ENCODE data around the gene TENM3. TPM values are rescaled to one million over a fixed set of nuclear protein-coding genes. Genes with fewer than 3 reads are reported as not detected.

The TENM3 gene
- total and polyA plus RNA-seq, 2 of the 8 experiments (the other 6 are each of a cell fraction or from before 2014, with no cell fraction given): 36.9 to 69.3 TPM

DNA sequence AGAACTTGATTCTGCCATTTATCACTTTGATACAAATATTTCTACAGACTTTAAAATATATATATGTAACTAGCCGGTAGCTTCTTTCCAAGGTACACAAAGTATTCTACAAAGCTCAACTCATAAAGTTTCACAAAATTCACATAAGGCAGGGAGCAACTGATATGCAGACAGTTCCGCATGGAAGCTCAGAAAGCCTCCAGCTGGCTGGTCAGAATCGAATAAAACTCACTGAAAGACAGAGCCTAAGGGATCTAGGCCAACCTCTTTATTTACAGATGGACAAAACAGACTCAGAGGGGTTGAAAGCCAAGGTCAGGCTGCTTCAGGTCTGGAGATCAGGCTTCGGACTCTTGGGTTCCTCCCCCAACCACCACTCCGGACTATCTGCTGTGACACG is 543.8 kb downstream of the TENM3 start (continued):
- TF ChIP-seq, protein P1, sequence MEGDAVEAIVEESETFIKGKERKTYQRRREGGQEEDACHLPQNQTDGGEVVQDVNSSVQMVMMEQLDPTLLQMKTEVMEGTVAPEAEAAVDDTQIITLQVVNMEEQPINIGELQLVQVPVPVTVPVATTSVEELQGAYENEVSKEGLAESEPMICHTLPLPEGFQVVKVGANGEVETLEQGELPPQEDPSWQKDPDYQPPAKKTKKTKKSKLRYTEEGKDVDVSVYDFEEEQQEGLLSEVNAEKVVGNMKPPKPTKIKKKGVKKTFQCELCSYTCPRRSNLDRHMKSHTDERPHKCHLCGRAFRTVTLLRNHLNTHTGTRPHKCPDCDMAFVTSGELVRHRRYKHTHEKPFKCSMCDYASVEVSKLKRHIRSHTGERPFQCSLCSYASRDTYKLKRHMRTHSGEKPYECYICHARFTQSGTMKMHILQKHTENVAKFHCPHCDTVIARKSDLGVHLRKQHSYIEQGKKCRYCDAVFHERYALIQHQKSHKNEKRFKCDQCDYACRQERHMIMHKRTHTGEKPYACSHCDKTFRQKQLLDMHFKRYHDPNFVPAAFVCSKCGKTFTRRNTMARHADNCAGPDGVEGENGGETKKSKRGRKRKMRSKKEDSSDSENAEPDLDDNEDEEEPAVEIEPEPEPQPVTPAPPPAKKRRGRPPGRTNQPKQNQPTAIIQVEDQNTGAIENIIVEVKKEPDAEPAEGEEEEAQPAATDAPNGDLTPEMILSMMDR (IDR thresholded peaks at IDR 0.05; ENCODE audit: control extremely low read depth in 1 of 3, insufficient read depth in 1 of 3, low read depth in 1 of 3, low read length in 3 of 3): no peak
- TF ChIP-seq POLR2A (IDR thresholded peaks at IDR 0.05; ENCODE audit: control extremely low read depth in 1 of 2, low read depth in 2 of 2, low read length in 2 of 2) (no peak), ASH2L (IDR thresholded peaks at IDR 0.05; ENCODE audit: low read length) (no peak), NANOG (IDR thresholded peaks at IDR 0.05; ENCODE audit: insufficient read depth, low read depth, low read length, poor library complexity, severe bottlenecking) (no peak), TAF1 (IDR thresholded peaks at IDR 0.05; ENCODE audit: low read depth, low read length) (no peak), CEBPB (IDR thresholded peaks at IDR 0.05; ENCODE audit: low read depth, low read length) (no peak)
- TF ChIP-seq, protein P2, sequence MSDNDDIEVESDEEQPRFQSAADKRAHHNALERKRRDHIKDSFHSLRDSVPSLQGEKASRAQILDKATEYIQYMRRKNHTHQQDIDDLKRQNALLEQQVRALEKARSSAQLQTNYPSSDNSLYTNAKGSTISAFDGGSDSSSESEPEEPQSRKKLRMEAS (IDR thresholded peaks at IDR 0.05): no peak
